T-helper 1 cell (primary cell): ENCODE measurements around the gene KPTN.

Experiments
- DNase-seq, 5 donors: peaks; one replicate each; pipeline ENCODE4 v3.0.0-alpha.2; 2012 to 2020
- total RNA-seq, 4 donors: gene quantifications; one replicate each; lab custom pipeline; 2026; lab: John Stamatoyannopoulos, UW

Gene KPTN
- 1.5 to 3.7 (median 2.7) reads per million in 4 donors for total RNA-seq

- peak; percentile 72 to 93 (median 82) for DNase-seq
These were observed at the start of gene KPTN for GRCh38 chr19:47483800-47484690. KPTN (minus strand) TSS chr19:47484219; CDS start chr19:47484160, 59 bp downstream.

GRCh38 chr19:47531640-47532387 lies 47.8 kb upstream of the KPTN start:
- DNase-seq: no peak

- no peak for DNase-seq
These were observed 45.2 kb upstream of the KPTN start for GRCh38 chr19:47529018-47529742.

- no peak for DNase-seq
These were observed 42.8 kb upstream of the KPTN start for GRCh38 chr19:47526798-47527197.

GRCh38 chr19:47523473-47523872 lies 39.5 kb upstream of the KPTN start:
- DNase-seq: no peak

- DNase-seq: no peak
These were observed 37.6 kb upstream of the KPTN start for GRCh38 chr19:47521473-47522180.

GRCh38 chr19:47520839-47521238 lies 36.8 kb upstream of the KPTN start:
- no peak for DNase-seq

- no peak for DNase-seq
These were observed 36.4 kb upstream of the KPTN start for GRCh38 chr19:47520343-47520806.

GRCh38 chr19:47518854-47519253 lies 34.8 kb upstream of the KPTN start:
- no peak for DNase-seq

- no peak for DNase-seq
These were observed 34.1 kb upstream of the KPTN start for GRCh38 chr19:47518139-47518538.

- DNase-seq: peak; percentile 100
These were observed 31.0 kb upstream of the KPTN start, which contains the start of gene NAPA for GRCh38 chr19:47514869-47515588. NAPA (minus strand) TSS chr19:47515063; CDS start chr19:47514940, 123 bp downstream.

GRCh38 chr19:47514151-47514868 lies 30.3 kb upstream of the KPTN start:
- DNase-seq: peak in 1 of 5 donors; percentile 12

- DNase-seq: no peak
These were observed 28.9 kb upstream of the KPTN start for GRCh38 chr19:47512948-47513319.

- no peak for DNase-seq
These were observed 28.3 kb upstream of the KPTN start for GRCh38 chr19:47512183-47512947.

GRCh38 chr19:47511681-47512080 lies 27.7 kb upstream of the KPTN start:
- no peak for DNase-seq

- DNase-seq: no peak
These were observed 27.1 kb upstream of the KPTN start for GRCh38 chr19:47511128-47511517.

GRCh38 chr19:47510516-47511127 lies 26.6 kb upstream of the KPTN start:
- DNase-seq: no peak

GRCh38 chr19:47509973-47510372 lies 26.0 kb upstream of the KPTN start:
- no peak for DNase-seq

- DNase-seq: no peak
These were observed 25.3 kb upstream of the KPTN start for GRCh38 chr19:47509170-47509847.
